Measurements from ENCODE around the gene FRAS1. TPM values are rescaled to one million over a fixed set of nuclear protein-coding genes. Genes with fewer than 3 reads are reported as not detected.
A peak's percentile ranks its signal among the peaks of the same experiment; 100 is the strongest.

FRAS1 gene
- total RNA-seq, 1 experiment from 2014 or later = 82.0 TPM

- DNase-seq (ENCODE audit: low spot score) (no peak), ATAC-seq (peak; percentile 8; the same call in 1 of the 2 replicates)
- Mint-ChIP-seq H3K36me3 (peaks cover 2% of the 10 kb centered on the region; the same call in 1 of the 2 replicates), H3K27me3 (ENCODE audit: low read depth) (no peaks in the 10 kb centered on the region), H3K9me3 (peaks cover 3% of the 10 kb centered on the region; the same call in 1 of the 2 replicates), H3K4me1 (peaks cover 40% of the 10 kb centered on the region), H3K4me3 (no peak overlapping the region), H3K27ac (no peak overlapping the region)
- POLR2A ChIA-PET = interaction anchor here (0.7 kb wide), 1 partner anchor 228 kb away, joined by 3 read pairs; no protein-coding TSS in a partner anchor
- CTCF ChIA-PET = interaction anchor here (0.9 kb wide), 1 partner anchor 317 kb away, joined by 3 read pairs; no protein-coding TSS in a partner anchor
- TF ChIP-seq NR3C1 (CRISPR knock-in tag; conservative IDR thresholded peaks at IDR 0.05; ENCODE audit: low read depth) (no peak), ZNF219 (CRISPR knock-in tag; IDR thresholded peaks at IDR 0.05; ENCODE audit: borderline replicate concordance) (no peak), SOX15 (CRISPR knock-in tag; IDR thresholded peaks at IDR 0.05) (no peak), NFATC4 (CRISPR knock-in tag; IDR thresholded peaks at IDR 0.05) (no peak), MLX (CRISPR knock-in tag; IDR thresholded peaks at IDR 0.05) (no peak), ATF2 (CRISPR knock-in tag; IDR thresholded peaks at IDR 0.05; ENCODE audit: borderline replicate concordance, low read depth) (no peak), NFYB (CRISPR knock-in tag; conservative IDR thresholded peaks at IDR 0.05; ENCODE audit: low read depth) (no peak), ZNF671 (CRISPR knock-in tag; IDR thresholded peaks at IDR 0.05) (no peak), MXD4 (CRISPR knock-in tag; IDR thresholded peaks at IDR 0.05; ENCODE audit: borderline replicate concordance) (no peak), PRDM15 (CRISPR knock-in tag; IDR thresholded peaks at IDR 0.05) (no peak), NFE2L1 (CRISPR knock-in tag; IDR thresholded peaks at IDR 0.05) (no peak), CDX4 (CRISPR knock-in tag; IDR thresholded peaks at IDR 0.05; ENCODE audit: borderline replicate concordance) (no peak), SMAD4 (CRISPR knock-in tag; IDR thresholded peaks at IDR 0.05) (no peak), ZNF121 (CRISPR knock-in tag; IDR thresholded peaks at IDR 0.05) (no peak), ZNF263 (CRISPR knock-in tag; IDR thresholded peaks at IDR 0.05; ENCODE audit: low read depth) (no peak), STAT6 (CRISPR knock-in tag; conservative IDR thresholded peaks at IDR 0.05; ENCODE audit: low read depth) (no peak), USF2 (CRISPR knock-in tag; IDR thresholded peaks at IDR 0.05) (no peak)
Observed at GRCh38 chr4:78569306-78569821, 512.2 kb downstream of the FRAS1 start.

Measured in WTC11 (cell line).